Psoas muscle (tissue), 8 donors: ENCODE measurements around the gene SRPRA. TPM values are rescaled to one million over a fixed set of nuclear protein-coding genes. Genes with fewer than 3 reads are reported as not detected.

Experiments used
- ATAC-seq, 4 donors: fragments of 200-7000 bp; cut with Tn5 transposase; one replicate each; pipeline ENCODE4 v1.9.1; 2020; ENCODE audit warnings: moderate library complexity in 3 of 4, mild to moderate bottlenecking in 2 of 4
- DNase-seq, 2 donors: peaks; one replicate each; pipeline ENCODE4 v3.0.0-alpha.2; 2020
- H3K27ac ChIP-seq: fragments of 200-600 bp; one replicate; pipeline ENCODE4 v1.8.0; 2022
- H3K27me3 ChIP-seq, 3 donors: fragments of 200-600 bp in 1 of 3; one replicate each; pipeline versions ENCODE4 v1.6.1 to v1.8.0; 2013 to 2022; ENCODE audit warnings: low read length in 2 of 3, mild to moderate bottlenecking in 2 of 3, moderate library complexity in 1 of 3; ENCODE audit not compliant: insufficient read depth in 3 of 3
- H3K36me3 ChIP-seq, 2 donors: fragments of 200-600 bp in 1 of 2; one replicate each; pipeline versions ENCODE4 v1.6.1 to v1.8.0; 2013 to 2022; ENCODE audit warnings: low read depth in 1 of 2, mild to moderate bottlenecking in 1 of 2, moderate library complexity in 1 of 2; ENCODE audit not compliant: insufficient read depth in 1 of 2
- H3K4me1 ChIP-seq: fragments of 200-600 bp; one replicate; pipeline ENCODE4 v1.8.0; 2022
- H3K4me3 ChIP-seq: fragments of 200-600 bp; one replicate; pipeline ENCODE4 v1.8.0; 2022; ENCODE audit warnings: mild to moderate bottlenecking
- H3K9me3 ChIP-seq: fragments of 200-600 bp; one replicate; pipeline ENCODE4 v1.8.0; 2022
- CTCF ChIP-seq: fragments of 200-600 bp; IDR thresholded peaks from one replicate; pipeline ENCODE4 v1.8.0; 2022; ENCODE audit warnings: antibody characterized with exemption
- WGBS, 3 donors: extraction: QIAGEN DNeasy Blood & Tissue Kit; methylation state at CpG; one replicate each; pipeline versions ENCODE4 v1.1.6 to v1.1.7; 2013; 5-methylcytosine and 5-hydroxymethylcytosine counted together
- intact Hi-C, 2 donors: fragments of 100-400 bp; cut with DNase I; formaldehyde crosslinking; loops; one replicate each; pipeline versions ENCODE4 v1.11.0 to v1.14.2; 2022
- polyA plus RNA-seq, 3 donors: library from polyadenylated mRNA; stranded (reverse); fragments of 200-250 nt; gene quantifications; one replicate each; pipeline ENCODE4 v1.2.3, GENCODE V29; 2013
- total RNA-seq, 4 donors: library from RNA; stranded (reverse); fragmentation: NEBNext Ultra II Directional in 2 of 4; extraction: Animal tissue kit (Norgen Biotek cat#: 25700) in 2 of 4; gene quantifications; one replicate each; pipeline versions ENCODE4 v1.2.1 to v1.2.4, GENCODE V29; 2021 to 2023
- donor health status: healthy with polysubstance abuse.
- donor health status: DM: no; HTN: no; CAD: no; lungs with moderate emphysema.
- donor health status: Bipolar disorder and iron deficiency.
- donor health status: healthy.
- donor health status: DM: yes; HTN: yes; CAD: no.
- donor health status: DM: no; HTN: no; CAD: no.
- donor health status: DM: no; HTN: no; CAD: no.
- donor health status: DM: yes; HTN: yes; CAD: no.

SRPRA gene
- total and polyA plus RNA-seq, 7 donors: 48.7 to 105 (median 74.2) TPM

GRCh38 chr11:126308271-126308671, 39.6 kb upstream of the SRPRA start:
- intact Hi-C loops: loop anchor here in 1 of 2 donors (2.0 kb wide), 1 partner anchor 173 kb away; no protein-coding TSS in a partner anchor
- peak overlapping the region; percentile 42 for H3K4me3 ChIP-seq
- WGBS, 3 donors: 22 to 46% (median 25%) methylated on average over 4 of the region's 4 CpGs

DNA sequence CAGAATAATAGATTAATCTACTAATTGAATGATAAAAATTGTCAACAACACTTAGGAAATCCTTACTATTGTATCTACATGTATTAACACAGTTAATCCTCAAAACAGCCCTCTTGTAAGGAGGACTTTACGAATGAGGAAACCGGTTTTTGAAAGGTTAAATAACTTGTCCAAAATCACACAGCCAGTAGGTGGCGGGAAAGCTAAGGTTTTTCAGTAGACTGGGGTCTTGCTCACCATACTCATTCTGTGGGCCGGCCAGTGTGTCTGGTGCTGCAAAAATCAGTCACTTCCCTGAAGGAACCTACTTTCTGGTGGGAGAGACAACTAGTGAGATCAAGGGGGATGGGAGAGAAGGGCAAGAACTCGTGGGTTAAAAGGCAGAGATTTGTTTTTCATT, 39.0 kb upstream of the SRPRA start:
- no peak for TF ChIP-seq CTCF
- Histone ChIP-seq H3K4me3 (peak overlapping the region; percentile 25), H3K4me1 (peaks cover 38% of the 10 kb centered on the region), H3K9me3 (no peaks in the 10 kb centered on the region), H3K27ac (peak overlapping the region; percentile 83), H3K27me3 (no peaks in the 10 kb centered on the region), H3K36me3 (peaks cover 0 to 27% of the 10 kb centered on the region in 2 donors)
- 34 to 49% (median 42%) methylated on average over 5 of the region's 5 CpGs for WGBS, 3 donors
- no peak for ATAC-seq
- no peak for DNase-seq
- intact Hi-C loops: loop anchor here in 1 of 2 donors (2.0 kb wide), 1 partner anchor 173 kb away; no protein-coding TSS in a partner anchor

More at GRCh38 chr11:126308271-126308671, 39.6 kb upstream of the SRPRA start:
- H3K27ac ChIP-seq: peak overlapping the region; percentile 83
- DNase-seq: no peak
- no peaks in the 10 kb centered on the region for H3K27me3 ChIP-seq
- H3K4me1 ChIP-seq: peaks cover 38% of the 10 kb centered on the region
- peak; percentile 45 to 65 (median 58) for ATAC-seq
- no peaks in the 10 kb centered on the region for H3K9me3 ChIP-seq
- H3K36me3 ChIP-seq: peaks cover 0 to 31% of the 10 kb centered on the region in 2 donors
- TF ChIP-seq CTCF: no peak

- WGBS, 3 donors: 81% methylated on average over 4 of the region's 4 CpGs
- intact Hi-C loops: no loop called here
- no peaks in the 10 kb centered on the region for H3K9me3 ChIP-seq
- H3K27me3 ChIP-seq: no peaks in the 10 kb centered on the region
- no peak for DNase-seq
- no peak overlapping the region for H3K4me3 ChIP-seq
- peaks cover 0 to 24% of the 10 kb centered on the region in 2 donors for H3K36me3 ChIP-seq
- no peak for TF ChIP-seq CTCF
- peaks cover 35% of the 10 kb centered on the region for H3K4me1 ChIP-seq
- peak overlapping the region; percentile 86 for H3K27ac ChIP-seq
- ATAC-seq: no peak
Observed at GRCh38 chr11:126305699-126306098, 37.0 kb upstream of the SRPRA start.

DNA sequence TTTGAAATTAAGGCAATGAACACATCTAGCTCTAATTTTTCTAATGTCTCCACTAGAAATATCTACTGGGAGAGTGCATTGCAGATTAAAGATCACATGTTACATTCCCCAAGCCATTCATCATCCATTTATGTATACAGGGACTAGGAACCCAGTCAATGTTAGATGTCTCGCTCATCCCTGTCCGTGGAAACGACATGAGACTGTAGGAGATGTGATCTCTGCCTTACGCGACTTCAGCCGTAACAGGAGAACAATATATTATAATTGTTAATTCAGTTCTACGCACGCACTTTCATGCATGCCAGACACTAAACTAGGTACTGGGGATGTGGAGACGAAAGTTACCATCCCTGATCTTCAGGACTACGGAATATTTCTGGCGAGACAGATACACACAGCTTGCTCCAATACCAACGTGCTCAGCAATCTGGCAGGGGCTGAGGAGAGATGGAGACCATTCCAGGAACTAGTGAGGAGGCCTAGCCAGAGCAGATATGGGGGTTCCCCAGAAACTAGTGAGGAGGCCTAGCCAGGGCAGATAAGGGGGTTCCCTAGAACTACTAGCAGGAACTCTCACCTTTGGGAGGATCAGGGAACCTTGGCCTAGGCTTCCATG, 35.9 kb upstream of the SRPRA start:
- WGBS, 3 donors: 22 to 30% (median 24%) methylated on average over 12 of the region's 12 CpGs
- H3K27ac ChIP-seq: peak overlapping the region; percentile 86
- no peak for DNase-seq
- H3K9me3 ChIP-seq: no peaks in the 10 kb centered on the region
- intact Hi-C loops: no loop called here
- no peak for TF ChIP-seq CTCF
- H3K4me3 ChIP-seq: peak overlapping the region; percentile 79
- peaks cover 0 to 30% of the 10 kb centered on the region in 2 donors for H3K36me3 ChIP-seq
- peaks cover 33% of the 10 kb centered on the region for H3K4me1 ChIP-seq
- ATAC-seq: peak in 1 of 4 donors; percentile 23
- H3K27me3 ChIP-seq: no peaks in the 10 kb centered on the region
